ENCODE measurements around the gene HPS4.

DNA sequence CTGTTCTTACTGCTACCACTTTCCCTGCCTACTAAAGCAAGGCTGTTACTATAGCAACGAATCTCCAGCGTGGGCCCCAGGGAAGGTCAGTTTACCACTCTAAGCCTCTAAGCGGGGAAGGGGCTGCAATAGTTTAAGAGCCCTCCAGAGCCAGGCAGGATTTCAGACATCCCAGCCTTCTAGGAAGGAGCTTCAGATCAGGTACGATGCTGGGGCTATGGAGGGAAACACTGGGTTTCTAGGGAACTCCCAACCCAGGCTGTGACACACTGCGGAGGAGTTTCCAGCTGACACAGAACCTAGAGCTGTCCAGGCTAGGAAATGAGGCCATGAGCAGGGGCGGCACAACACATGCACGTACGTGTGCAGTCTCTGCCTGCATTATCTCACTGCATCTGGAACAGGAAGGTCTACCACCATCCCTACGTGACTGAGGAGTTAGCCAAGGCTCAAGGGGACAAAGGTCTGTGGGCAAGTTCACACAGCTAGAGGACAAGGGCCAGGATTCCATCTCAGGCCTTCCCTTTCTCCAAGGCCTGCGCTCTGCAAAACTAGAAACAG lies 20.4 kb downstream of the HPS4 start:
- TF ChIP-seq POLR2A (IDR thresholded peaks at IDR 0.05) (no peak), CTCF (IDR thresholded peaks at IDR 0.05) (no peak)
